ENCODE measurements around the gene HOXA2.

The HOXA2 gene

DNA sequence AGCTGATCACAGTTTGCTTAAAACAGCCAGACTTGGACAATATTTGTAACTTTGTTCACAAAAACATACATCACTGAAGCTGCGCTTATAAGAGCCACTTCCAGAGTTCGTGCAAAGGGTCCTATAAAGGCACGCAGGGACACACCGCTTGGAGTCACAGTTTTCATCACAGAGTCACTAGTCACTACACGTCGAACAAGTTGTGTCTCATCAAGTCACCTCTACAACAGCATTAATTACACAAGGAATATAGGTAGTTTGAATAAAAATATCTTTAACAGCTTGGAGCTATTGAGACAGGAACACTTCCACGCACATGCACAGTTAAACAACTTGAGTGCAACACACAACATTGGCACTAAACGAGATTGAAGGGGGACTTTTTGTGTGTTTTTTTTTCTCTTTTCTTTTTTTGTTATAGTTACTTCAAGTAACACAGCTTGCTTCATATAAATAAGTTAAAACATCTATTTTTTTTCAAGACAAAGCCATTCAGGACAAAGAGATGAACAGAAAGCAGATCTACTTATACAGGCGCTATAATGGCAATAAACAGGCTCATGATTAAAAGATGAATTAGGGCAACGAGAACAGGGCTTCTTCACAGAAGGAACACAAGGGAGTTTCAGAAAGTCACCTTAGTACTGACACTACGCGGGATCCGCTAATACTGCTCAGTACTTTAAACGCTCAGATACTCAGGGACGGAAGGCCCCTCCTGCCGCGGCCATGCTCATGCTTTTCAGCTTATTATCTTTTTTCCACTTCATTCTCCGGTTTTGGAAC, 38.8 kb upstream of the HOXA2 start:
- DNase-seq = no peak

DNA sequence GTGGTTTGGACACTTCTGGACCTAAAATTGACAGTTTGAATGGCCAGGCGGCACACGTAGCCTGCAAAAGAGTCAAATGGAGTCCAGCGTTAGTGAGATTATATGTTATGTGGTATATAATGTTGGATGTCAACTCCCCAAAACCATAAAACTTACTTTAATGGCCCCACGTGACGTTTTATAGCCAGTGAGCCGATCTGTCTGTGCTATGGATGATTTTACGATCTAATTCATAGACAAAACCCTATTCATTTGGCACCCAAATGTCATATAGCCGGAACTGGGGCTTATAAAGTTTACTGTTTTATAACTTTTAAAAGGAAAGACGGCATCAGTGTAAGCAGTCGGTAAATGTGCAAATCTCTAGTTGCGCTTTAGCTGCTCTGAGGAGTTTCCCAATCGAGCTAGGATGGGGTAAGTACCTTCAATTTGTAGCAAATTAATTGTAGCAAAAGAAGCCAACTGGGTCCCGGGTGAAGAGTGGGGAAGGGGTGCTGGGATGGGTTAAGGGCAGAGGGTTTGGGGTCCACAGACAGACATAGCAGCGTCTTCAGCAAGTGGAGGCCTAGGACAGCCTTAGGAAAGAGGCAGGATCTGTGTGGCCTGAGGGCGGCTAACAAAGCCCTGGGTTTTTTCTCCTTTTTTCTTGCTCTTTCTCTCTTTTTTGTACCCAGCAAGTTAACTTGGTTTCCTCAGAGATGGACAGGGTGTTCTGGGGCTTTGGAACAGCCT, 37.8 kb upstream of the HOXA2 start:
- no peak for DNase-seq

DNA sequence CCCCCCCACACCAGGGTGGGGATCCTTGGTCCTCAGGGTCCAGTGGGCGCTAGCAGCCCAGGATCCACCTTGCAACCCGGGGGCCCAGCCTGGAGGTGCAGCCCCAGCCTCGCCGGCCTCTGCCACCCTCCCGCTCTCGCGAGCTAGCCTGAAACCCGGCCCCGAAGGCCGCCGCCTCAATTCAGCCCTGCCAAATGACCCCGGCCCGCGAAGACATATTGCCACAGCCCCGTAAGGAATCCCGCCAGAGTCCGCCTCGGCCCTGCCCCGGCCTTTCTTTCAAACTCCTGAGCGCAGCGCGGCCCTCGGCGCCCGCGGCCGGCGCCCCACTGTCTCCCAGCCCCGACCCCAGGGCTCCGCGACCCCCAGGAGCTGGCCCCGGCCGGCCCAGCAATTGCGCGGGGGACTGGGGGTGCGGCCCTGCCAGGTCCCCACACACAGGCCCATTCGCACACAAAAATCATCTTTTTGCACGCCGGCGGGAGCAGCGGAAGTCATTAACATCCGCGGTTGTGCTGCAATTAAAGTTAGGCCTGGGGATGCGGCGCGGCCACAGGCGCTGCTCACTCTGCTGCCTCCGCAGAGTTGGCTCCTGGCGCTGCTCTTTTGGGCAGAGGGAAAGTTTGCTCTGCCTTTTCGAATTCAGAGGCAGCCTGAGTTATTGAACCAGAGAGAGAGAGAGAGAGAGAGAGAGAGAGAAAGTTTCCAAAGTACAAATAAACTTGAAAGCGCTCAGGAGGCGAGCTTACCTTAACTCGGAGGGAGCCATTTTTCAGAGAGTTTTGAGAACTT, 37.0 kb upstream of the HOXA2 start:
- DNase-seq = no peak

GRCh38 chr7:27138985-27139333, 36.5 kb upstream of the HOXA2 start:
- DNase-seq = no peak

- DNase-seq = no peak
Measured at GRCh38 chr7:27138472-27138871, 36.0 kb upstream of the HOXA2 start.

DNA sequence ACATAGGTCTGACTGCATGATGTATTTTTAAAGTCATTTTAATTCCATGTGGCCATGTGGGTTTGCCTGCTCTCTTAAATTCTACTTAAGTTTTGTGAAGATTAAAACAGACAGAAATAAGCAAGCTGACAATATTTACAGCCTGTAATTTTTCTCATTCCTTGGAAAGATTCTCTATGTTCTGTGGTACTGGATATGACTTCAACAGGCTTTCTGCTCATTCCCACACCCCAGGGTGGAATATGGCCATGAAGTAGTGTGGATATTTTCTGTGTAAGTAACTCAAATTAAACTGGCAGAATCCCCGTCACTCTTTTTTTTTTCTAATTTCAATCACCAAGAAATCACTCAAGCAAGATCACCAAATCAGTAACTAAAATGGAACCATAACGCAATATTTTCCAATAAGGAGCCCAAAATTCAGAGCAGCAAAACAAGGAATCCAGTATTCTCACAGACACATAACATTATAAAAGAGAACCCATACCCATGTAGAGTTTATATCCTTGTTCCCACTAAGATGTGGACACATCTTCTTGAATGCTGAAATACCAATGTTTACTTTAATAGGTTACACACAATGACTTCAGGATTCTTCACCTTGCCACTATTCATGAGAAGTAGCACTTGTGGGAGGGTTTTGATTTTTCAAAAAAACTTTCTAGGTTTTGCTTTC, 35.3 kb upstream of the HOXA2 start:
- no peak for DNase-seq

DNA sequence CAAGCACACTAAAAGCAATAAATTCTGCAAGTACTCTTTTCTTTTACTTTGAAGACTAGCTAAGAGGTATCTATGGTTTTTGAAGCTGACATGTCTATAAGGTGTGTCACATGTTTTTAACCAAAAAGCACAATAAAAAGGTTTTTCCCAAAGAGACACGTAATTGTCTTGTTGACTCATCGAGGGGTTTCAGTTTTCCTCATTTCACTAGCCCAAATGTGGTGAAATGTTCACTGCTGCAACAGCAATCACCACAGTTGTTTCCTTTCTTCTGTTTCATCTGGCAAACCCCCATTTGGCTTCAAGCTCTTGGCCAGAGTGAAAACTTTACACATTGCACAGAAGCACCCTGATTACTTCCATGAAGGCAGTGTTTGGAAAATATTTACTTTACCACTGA, 31.9 kb upstream of the HOXA2 start:
- DNase-seq = no peak

DNA sequence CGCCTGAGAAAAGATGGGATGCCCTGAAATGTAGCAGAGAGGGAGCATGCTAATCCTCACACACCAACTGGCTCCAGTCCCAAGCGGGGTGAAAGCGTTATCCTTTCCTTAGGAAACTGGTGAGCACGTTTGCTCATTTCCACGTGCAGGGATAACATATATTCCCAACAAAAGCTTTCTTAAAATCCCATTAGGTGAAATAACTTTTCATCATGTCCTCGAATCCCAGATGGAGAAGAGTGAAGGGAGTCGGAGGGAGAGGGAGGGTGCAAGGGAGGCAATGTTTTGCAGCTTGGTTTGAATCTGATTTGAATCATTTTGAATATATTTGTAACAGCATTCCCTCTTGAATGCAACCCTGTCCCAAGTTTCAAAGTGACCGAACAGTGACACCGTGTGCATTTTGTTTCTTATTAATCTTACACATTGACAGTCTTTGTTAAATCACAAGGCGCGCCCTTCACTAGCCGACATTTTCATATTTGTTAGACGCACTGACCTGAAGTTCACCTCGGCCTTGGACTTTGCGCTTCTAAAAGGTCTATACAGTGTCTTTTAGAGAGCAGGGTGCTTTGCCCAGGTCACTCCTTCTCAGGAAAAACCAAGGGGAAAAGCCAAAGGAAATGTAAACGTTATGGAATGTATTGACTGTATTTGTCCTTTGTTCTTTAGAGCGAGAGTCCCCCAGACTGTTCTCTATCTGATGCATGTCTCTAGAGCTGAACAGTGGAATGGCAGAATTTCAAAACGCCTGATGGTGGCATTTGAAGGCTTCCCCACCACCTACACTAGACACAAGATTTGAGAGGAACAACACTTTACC, 31.1 kb upstream of the HOXA2 start:
- peak; percentile 74 for DNase-seq

DNA sequence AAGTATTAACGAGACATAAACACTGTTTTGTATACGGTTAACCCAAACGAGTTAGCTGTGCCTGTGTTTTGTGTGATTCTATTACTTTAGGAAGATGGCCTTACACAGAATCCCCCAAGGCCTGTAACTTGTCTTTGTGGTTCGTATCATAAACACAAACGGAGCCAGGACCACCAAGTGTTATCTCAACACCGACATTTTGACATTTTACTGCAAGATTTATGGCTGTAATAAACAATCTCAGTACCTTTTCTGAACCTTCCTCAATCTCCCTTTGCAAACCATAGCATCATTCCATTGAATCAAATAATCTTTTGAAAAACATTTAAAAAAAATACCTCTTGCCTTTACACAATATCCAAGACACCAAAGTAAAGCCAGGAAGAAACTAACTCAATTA, 30.5 kb upstream of the HOXA2 start:
- no peak for DNase-seq

DNA sequence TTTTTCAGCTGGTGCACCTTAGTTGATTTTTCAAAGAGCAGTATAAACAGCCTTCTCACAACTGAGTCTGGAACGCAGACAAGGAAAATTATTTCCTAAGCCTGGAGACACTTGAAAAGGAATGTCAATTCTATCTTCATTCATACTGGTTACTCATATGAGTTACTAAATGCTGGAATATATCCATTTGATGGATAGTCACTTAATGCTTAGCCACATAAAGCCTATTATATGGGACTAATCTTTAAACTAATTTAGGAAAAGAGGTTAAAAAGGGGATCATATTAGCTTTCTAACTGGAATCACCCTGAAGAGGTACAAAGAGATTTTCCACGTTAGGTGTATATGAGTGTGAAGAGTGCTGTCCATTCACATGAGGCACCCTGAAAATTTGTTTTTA, 29.7 kb upstream of the HOXA2 start:
- DNase-seq = no peak

DNA sequence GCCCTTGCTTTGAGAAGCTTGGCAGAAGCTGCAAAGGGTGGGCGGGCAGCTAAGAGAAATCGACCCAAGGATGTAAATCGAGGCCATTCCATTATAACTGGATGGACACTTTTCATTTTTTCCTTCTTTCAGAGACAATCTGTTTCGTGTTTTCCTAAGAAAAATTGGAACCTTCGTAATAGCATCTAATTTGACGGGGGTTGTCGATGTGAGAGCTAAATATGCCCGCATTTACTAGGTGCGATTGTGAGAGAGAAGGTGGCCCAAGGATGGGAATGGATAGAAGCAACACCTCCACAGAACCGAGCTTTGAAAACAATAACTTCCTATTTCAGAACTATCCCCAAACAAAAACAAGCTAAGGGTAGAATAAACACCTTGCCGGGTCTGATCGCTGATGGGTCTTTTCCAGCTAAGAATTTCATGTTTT, 28.9 kb upstream of the HOXA2 start:
- DNase-seq = no peak

GRCh38 chr7:27130540-27131389, 28.3 kb upstream of the HOXA2 start, which contains the start of gene HOXA4:
Gene HOXA4 (minus strand): TSS chr7:27130757. CDS start chr7:27130733, 24 bp downstream.
- peak; percentile 23 for DNase-seq

DNA sequence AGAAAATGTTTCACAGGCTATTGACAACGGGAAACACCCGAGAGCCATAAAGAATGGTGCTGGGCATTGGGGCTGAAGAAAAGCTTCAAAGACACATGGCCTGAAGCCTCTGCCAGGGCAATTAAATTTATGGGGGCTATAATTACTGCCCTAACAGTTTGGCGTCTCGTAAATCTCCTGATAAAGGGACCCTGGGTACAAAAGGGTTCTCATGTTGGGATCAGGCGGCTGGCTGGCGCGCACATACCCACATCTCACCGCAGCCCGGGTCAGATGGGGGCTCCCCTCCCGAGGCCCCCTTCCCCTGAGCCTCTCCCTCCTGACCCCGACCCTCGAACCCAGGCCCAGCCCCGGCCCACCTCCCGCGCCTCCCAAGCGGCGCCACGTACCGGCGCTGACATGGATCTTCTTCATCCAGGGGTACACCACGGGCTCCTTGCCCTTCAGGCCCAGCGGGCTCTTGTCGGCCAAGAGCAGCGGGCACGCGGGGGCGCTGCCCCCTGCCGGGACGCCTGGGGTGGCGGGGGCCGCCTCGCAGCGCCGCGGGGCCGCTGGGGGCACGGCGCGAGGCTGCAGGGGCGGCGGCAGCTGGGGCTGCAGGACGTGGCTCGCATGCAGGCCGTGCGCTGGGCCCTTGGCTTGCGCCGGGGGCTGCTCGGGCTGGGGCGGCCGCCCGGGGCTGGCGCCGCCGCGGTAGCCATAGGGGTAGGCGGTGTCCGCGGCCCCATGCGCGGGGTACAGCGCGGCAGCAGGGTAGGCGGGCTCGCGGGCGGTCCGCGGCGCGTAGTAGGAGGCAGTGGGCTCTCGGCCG, 27.5 kb upstream of the HOXA2 start:
- no peak for DNase-seq

DNA sequence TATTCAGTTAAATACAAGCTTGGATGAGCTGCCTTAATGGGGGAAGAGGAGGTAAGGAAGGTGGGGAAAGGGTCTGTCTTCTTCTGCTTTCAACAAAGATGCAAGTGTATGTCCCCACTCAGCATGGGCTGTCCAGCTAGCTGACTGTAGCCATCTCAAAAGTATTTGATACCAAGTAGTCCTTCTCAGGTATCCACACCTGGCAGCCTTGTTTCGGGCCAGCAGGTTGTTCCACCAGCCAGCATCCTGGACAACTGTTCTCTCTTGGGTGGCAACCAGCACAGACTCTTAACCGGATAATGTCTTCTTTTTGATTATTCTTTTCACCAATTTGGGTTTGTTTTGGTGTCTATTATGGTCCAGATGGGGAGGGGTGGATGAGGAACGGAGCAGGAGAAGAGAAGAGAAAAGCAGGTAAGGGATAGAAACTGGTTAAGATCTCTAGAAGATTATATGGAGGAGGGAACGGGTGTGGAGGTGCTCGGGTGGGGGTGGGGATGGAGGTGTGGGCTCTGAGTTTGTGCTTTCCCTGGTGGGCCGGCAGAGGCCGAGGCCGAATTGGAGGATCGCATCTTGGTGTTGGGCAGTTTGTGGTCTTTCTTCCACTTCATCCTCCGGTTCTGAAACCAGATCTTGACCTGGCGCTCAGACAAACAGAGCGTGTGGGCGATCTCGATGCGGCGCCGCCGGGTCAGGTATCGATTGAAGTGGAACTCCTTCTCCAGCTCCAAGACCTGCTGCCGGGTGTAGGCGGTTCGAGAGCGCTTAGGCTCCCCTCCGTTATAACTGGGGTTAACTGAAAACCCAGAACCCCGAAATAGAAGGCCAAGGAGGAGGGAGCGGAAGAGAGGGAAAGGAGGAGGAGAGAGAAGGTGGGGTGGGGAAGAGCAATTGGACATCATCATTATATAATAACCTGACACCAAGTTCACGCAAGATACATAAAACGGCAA, 26.6 kb upstream of the HOXA2 start:
- DNase-seq = no peak

- no peak for DNase-seq
Measured at GRCh38 chr7:27128034-27128433, 25.6 kb upstream of the HOXA2 start.

DNA sequence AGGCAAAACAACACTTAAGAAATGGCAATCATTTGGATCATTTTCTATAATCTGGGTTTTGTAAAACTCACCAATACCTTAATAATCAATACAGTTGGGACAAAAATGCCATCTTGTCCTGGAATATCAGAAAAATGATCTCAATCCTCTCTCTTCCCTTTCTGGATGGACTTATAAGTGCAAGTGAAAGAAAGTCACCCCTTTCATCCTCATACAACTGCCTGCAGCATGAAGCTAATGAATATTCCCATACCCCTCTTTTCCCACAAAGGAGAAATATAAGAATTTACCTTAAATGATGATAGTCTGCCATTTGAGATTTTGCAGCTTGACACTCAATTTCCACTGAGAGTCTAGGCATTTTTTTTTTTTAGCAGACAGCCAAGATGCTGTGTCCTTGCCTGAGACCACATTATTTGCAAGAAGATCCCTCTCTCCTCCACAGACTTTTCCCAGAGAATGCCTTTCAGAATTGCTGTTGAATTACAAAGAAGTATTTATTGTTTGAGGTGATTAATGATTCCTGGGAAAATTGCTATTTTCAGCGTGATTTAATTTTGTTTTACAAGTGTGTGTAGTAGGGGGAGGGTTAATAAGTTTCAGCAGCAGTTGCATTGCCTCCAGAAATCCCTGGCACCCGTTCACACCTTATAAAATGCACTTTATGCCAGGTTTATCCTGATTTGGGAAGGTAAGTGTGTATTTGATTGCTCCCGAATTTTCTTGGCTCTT, 24.3 kb upstream of the HOXA2 start:
- no peak for DNase-seq

- DNase-seq = no peak
Measured at GRCh38 chr7:27125986-27126394, 23.5 kb upstream of the HOXA2 start.
